OCI-LY3 (cell line): ENCODE results near the gene PPCS.

ENCODE experiments used
- EZH2phosphoT487 ChIP-seq: fragments of 200-600 bp; shearing (Covaris generic); IDR thresholded peaks from 2 replicates; pipeline ENCODE4 v1.6.1; 2018; ENCODE audit warnings: antibody characterized with exemption, mixed run types, low read depth
- TF ChIP-seq, protein P1 (sequence below): fragments of 200-600, 300-600 bp; sonication (generic); IDR thresholded peaks from 2 replicates; pipeline ENCODE4 v1.5.1; 2014; ENCODE audit warnings: antibody characterized with exemption, low read length, low read depth

GRCh38 chr1:42442662-42443061, 13.7 kb upstream of the PPCS start:
- TF ChIP-seq, protein P1, sequence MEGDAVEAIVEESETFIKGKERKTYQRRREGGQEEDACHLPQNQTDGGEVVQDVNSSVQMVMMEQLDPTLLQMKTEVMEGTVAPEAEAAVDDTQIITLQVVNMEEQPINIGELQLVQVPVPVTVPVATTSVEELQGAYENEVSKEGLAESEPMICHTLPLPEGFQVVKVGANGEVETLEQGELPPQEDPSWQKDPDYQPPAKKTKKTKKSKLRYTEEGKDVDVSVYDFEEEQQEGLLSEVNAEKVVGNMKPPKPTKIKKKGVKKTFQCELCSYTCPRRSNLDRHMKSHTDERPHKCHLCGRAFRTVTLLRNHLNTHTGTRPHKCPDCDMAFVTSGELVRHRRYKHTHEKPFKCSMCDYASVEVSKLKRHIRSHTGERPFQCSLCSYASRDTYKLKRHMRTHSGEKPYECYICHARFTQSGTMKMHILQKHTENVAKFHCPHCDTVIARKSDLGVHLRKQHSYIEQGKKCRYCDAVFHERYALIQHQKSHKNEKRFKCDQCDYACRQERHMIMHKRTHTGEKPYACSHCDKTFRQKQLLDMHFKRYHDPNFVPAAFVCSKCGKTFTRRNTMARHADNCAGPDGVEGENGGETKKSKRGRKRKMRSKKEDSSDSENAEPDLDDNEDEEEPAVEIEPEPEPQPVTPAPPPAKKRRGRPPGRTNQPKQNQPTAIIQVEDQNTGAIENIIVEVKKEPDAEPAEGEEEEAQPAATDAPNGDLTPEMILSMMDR: no peak
- TF ChIP-seq EZH2phosphoT487: no peak
